HCT116 (cell line): ENCODE results near the gene CDK2AP2. TPM values are rescaled to one million over a fixed set of nuclear protein-coding genes. Genes with fewer than 3 reads are reported as not detected.
"Not testable (repeated sequence)": the region's sequence is repeated elsewhere in the genome, so short reads cannot be mapped to it uniquely, and the experiment has no call there.

Experiments
- ATAC-seq: fragments of 200-7000 bp; cut with Tn5 transposase; 2 replicates; pipeline ENCODE4 v1.9.1; 2020; ENCODE audit warnings: mild to moderate bottlenecking, moderate library complexity
- BruUV-seq: library from RNA; stranded (reverse); fragments of 400-500 nt; replicated peaks from 2 replicates; lab custom pipeline; 2021; lab: Mats Ljungman, UMichigan
- CTCF ChIA-PET: fragments of 300-600 bp; sonication (Branson Sonifier 250); formaldehyde crosslinking; loops from one replicate; lab custom pipeline; 2021; ENCODE audit warnings: antibody characterized with exemption; lab: Charles Lee
- POLR2A ChIA-PET: fragments of 300-600, 350-600 bp; sonication (Branson Sonifier 250); formaldehyde crosslinking; loops from one replicate; lab custom pipeline; 2021; ENCODE audit warnings: antibody characterized with exemption; lab: Charles Lee
- RAD21 ChIA-PET, 2 experiments: fragments of 300-600 bp; sonication (Branson Sonifier 250); formaldehyde crosslinking; loops; one replicate each; lab custom pipeline; 2023; ENCODE audit warnings: low total read pairs in 2 of 2; ENCODE audit not compliant: uncharacterized antibody in 2 of 2, unreplicated experiment in 2 of 2, low non-redundant PET in 1 of 2; lab: Charles Lee
- DNase-seq: peaks from one replicate; pipeline ENCODE4 v3.0.0-alpha.2; 2010; ENCODE audit warnings: low read depth, low spot score
- H2AFZ ChIP-seq: fragments of 200-600 bp; shearing (Covaris generic), sonication (generic); 2 replicates; pipeline ENCODE4 v1.6.1; 2017; ENCODE audit warnings: low read depth, mixed run types, mixed read lengths, antibody characterized with exemption, low read length; ENCODE audit not compliant: poor library complexity, severe bottlenecking
- H3K27ac ChIP-seq: 2 replicates; pipeline ENCODE4 v1.5.1; 2012; ENCODE audit warnings: low read depth, low read length
- H3K27me3 ChIP-seq: fragments of 200-600 bp; sonication (generic); 2 replicates; pipeline ENCODE4 v1.6.1; 2016; ENCODE audit warnings: mixed run types, low read length, mixed read lengths; ENCODE audit not compliant: insufficient read depth
- H3K36me3 ChIP-seq, 2 experiments: fragments of 200-500 bp in 1 of 2; fragments of 200-600 bp in 1 of 2; sonication (Bioruptor generic) in 1 of 2; sonication (generic) in 1 of 2; 2 replicates each; pipeline versions ENCODE4 v1.5.1 to v1.6.1; 2014 to 2016; ENCODE audit warnings: low read length in 2 of 2, inconsistent platforms in 1 of 2, mixed read lengths in 1 of 2, mixed run types in 1 of 2; ENCODE audit not compliant: insufficient read depth in 2 of 2, control insufficient read depth in 1 of 2
- H3K4me1 ChIP-seq, 2 experiments: fragments of 200-600 bp in 1 of 2; sonication (generic) in 1 of 2; 2 replicates each; pipeline versions ENCODE4 v1.5.1 to v1.6.1; 2012 to 2017; ENCODE audit warnings: low read length in 2 of 2, inconsistent platforms in 1 of 2, mild to moderate bottlenecking in 1 of 2, mixed read lengths in 1 of 2, mixed run types in 1 of 2, moderate library complexity in 1 of 2; ENCODE audit not compliant: insufficient read depth in 2 of 2, control insufficient read depth in 1 of 2
- H3K4me2 ChIP-seq: fragments of 200-600 bp; sonication (generic); 2 replicates; pipeline ENCODE4 v1.6.1; 2017; ENCODE audit warnings: mixed run types, low read length, mixed read lengths
- H3K4me3 ChIP-seq, 2 experiments: fragments of 200-600 bp in 1 of 2; sonication (generic) in 1 of 2; replicated peaks in 1 of 2; 2 replicates each; pipeline ENCODE4 v1.5.1; 2011 to 2016; ENCODE audit warnings: low read length in 2 of 2, control low read depth in 1 of 2, low read depth in 1 of 2, mild to moderate bottlenecking in 1 of 2, mixed read lengths in 1 of 2, mixed run types in 1 of 2
- H3K79me2 ChIP-seq: fragments of 200-600 bp; sonication (generic); 2 replicates; pipeline ENCODE4 v1.6.1; 2017; ENCODE audit warnings: mild to moderate bottlenecking, mixed run types, low read length, moderate library complexity, mixed read lengths; ENCODE audit not compliant: insufficient read depth
- H3K9ac ChIP-seq: fragments of 200-600 bp; sonication (generic); 2 replicates; pipeline ENCODE4 v1.6.1; 2016; ENCODE audit warnings: low read length, mixed read lengths
- H3K9me2 ChIP-seq: fragments of 200-600 bp; sonication (generic), shearing (Covaris generic); 2 replicates; pipeline ENCODE4 v1.6.1; 2017; ENCODE audit warnings: mixed run types, mild to moderate bottlenecking, moderate library complexity; ENCODE audit not compliant: insufficient read depth
- H3K9me3 ChIP-seq, 2 experiments: fragments of 200-500 bp in 1 of 2; fragments of 200-600 bp in 1 of 2; sonication (Bioruptor generic) in 1 of 2; sonication (generic) in 1 of 2; 2 replicates each; pipeline ENCODE4 v1.6.1; 2014 to 2017; ENCODE audit warnings: low read length in 2 of 2, mixed read lengths in 2 of 2, inconsistent platforms in 1 of 2, low read depth in 1 of 2, mild to moderate bottlenecking in 1 of 2, mixed run types in 1 of 2, moderate library complexity in 1 of 2; ENCODE audit not compliant: control insufficient read depth in 1 of 2, insufficient read depth in 1 of 2
- H4K20me1 ChIP-seq: fragments of 200-600 bp; sonication (generic), shearing (Covaris generic); 2 replicates; pipeline ENCODE4 v1.6.1; 2017; ENCODE audit warnings: mixed run types, mild to moderate bottlenecking, moderate library complexity; ENCODE audit not compliant: insufficient read depth
- EZH2phosphoT487 ChIP-seq: fragments of 200-600 bp; IDR thresholded peaks from 2 replicates; pipeline ENCODE4 v1.6.1; 2018; ENCODE audit warnings: antibody characterized with exemption, borderline replicate concordance
- FOSL1 ChIP-seq: IDR thresholded peaks from 2 replicates; pipeline ENCODE4 v1.6.1; 2012; ENCODE audit warnings: low read depth
- POLR2AphosphoS5 ChIP-seq: IDR thresholded peaks from 2 replicates; pipeline ENCODE4 v1.6.1; 2011; ENCODE audit warnings: mild to moderate bottlenecking, low read depth, low read length, moderate library complexity
- RAD21 ChIP-seq: IDR thresholded peaks from 2 replicates; pipeline ENCODE4 v1.6.1; 2012; ENCODE audit warnings: low read depth, mild to moderate bottlenecking
- intact Hi-C: fragments of 100-400 bp; cut with micrococcal nuclease; formaldehyde crosslinking; loops from 2 replicates; pipeline ENCODE4 v1.10.0; 2022
- total RNA-seq: library from RNA; stranded (reverse); gene quantifications from one replicate; pipeline ENCODE4 v1.2.1, GENCODE V29; 2021; ENCODE audit not compliant: unreplicated experiment
- TF ChIP-seq, protein P1 (sequence below), 3 experiments: fragments of 200-600 bp in 1 of 3; sonication (generic) in 1 of 3; IDR thresholded peaks in 2 of 3; conservative IDR thresholded peaks in 1 of 3; 2 replicates each; pipeline ENCODE4 v1.5.1; 2012 to 2017; ENCODE audit warnings: low read depth in 2 of 3, low read length in 2 of 3, antibody characterized with exemption in 1 of 3, borderline replicate concordance in 1 of 3, control low read depth in 1 of 3, mild to moderate bottlenecking in 1 of 3, mixed read lengths in 1 of 3, mixed run types in 1 of 3, moderate library complexity in 1 of 3; ENCODE audit not compliant: insufficient read depth in 1 of 3

CDK2AP2 gene
- total RNA-seq, 1 experiment from 2014 or later = 53.6 TPM

DNA sequence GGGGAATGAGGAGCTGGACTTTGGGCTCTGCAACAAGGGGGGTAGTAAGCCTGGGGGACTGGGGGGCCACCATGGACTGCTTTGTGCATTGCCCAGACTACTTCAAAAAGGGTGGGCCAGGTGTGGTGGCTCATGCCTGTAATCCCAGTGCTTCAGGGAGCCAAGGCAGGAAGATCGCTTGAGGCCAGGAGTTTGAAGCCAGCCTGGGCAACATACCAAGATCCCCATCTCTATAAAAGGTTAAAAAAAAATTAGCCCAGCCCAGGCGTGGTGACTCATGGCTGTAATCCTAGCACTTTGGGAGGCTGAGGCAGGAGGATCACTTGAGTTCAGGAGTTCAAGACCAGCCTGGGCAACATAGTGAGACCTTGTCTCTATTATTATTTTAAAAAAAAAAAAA, 42.4 kb downstream of the CDK2AP2 start:
- not testable (repeated sequence) for H3K9me2 ChIP-seq, H3K36me3 ChIP-seq, BruUV-seq, H3K27me3 ChIP-seq, ATAC-seq
- H3K27ac ChIP-seq = peak overlapping the region; percentile 98
- H3K4me3 ChIP-seq = peak overlapping the region; percentile 87 to 96
- peak; percentile 51; the same call in 1 of the 2 replicates for TF ChIP-seq POLR2AphosphoS5
- TF ChIP-seq, all 23 proteins: peak for 1; not testable (repeated sequence) for 22
- ChIA-PET RAD21 (interaction anchor here in 1 of 2 experiments (0.6 kb wide), 1 partner anchor 74 kb away, joined by 3 read pairs; the partner anchor contains the start of gene RAD9A), POLR2A (interaction anchor here (1.0 kb wide), 1 partner anchor 8 kb away, joined by 3 read pairs; no protein-coding TSS in a partner anchor)
- H3K9me3 ChIP-seq, CTCF ChIA-PET, H4K20me1 ChIP-seq, DNase-seq, H2AFZ ChIP-seq: not testable (repeated sequence)
- peaks cover 35 to 59% of the 10 kb centered on the region in 2 experiments for H3K4me1 ChIP-seq
- peaks cover 15% of the 10 kb centered on the region; the same call in 1 of the 2 replicates for H3K79me2 ChIP-seq
- intact Hi-C loops = loop anchor here (2.0 to 5.0 kb wide), 2 partner anchors 37 to 113 kb away; partner anchors contain the start of genes POLD4 and RPS6KB2
- H3K4me2 ChIP-seq = peak overlapping the region; percentile 100
- peak overlapping the region; percentile 97 for H3K9ac ChIP-seq

DNA sequence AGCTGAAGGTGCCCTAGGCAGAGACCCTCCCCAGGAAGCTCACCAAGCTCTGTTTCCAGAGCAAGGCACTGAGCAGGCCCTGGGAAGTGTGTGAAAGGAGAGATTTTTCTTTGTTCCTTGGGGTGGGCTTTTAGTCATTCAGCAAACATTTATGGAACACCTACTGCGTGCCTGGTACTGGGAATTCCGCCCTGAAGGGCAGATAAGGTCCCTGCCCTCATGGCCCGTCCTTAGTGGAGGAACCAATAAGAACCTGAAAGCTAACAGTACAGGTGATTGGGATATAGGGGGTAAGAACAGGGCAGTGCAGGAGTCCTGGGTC, 42.8 kb downstream of the CDK2AP2 start:
- no peaks in the 10 kb centered on the region for H3K9me3 ChIP-seq
- peak overlapping the region; percentile 87 to 96 for H3K4me3 ChIP-seq
- peaks cover 15% of the 10 kb centered on the region; the same call in 1 of the 2 replicates for H3K79me2 ChIP-seq
- H3K4me1 ChIP-seq = peaks cover 35 to 59% of the 10 kb centered on the region in 2 experiments
- CTCF ChIA-PET = no interaction called here
- ATAC-seq = peak; percentile 4
- POLR2A ChIA-PET = no interaction called here
- H2AFZ ChIP-seq = no peak overlapping the region
- TF ChIP-seq, protein P1, sequence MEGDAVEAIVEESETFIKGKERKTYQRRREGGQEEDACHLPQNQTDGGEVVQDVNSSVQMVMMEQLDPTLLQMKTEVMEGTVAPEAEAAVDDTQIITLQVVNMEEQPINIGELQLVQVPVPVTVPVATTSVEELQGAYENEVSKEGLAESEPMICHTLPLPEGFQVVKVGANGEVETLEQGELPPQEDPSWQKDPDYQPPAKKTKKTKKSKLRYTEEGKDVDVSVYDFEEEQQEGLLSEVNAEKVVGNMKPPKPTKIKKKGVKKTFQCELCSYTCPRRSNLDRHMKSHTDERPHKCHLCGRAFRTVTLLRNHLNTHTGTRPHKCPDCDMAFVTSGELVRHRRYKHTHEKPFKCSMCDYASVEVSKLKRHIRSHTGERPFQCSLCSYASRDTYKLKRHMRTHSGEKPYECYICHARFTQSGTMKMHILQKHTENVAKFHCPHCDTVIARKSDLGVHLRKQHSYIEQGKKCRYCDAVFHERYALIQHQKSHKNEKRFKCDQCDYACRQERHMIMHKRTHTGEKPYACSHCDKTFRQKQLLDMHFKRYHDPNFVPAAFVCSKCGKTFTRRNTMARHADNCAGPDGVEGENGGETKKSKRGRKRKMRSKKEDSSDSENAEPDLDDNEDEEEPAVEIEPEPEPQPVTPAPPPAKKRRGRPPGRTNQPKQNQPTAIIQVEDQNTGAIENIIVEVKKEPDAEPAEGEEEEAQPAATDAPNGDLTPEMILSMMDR (IDR thresholded peaks at IDR 0.05 in 2 of 3, conservative IDR thresholded peaks at IDR 0.05 in 1 of 3; ENCODE audit: borderline replicate concordance in 1 of 3, insufficient read depth in 1 of 3, low read depth in 2 of 3, low read length in 2 of 3) = no peak
- TF ChIP-seq EZH2phosphoT487 (no peak), FOSL1 (no peak), POLR2AphosphoS5 (no peak), RAD21 (no peak)
- RAD21 ChIA-PET = interaction anchor here in 1 of 2 experiments (0.6 kb wide), 1 partner anchor 73 kb away, joined by 3 read pairs; the partner anchor contains the start of gene RAD9A
- H3K9ac ChIP-seq = peak overlapping the region; percentile 97
- no peaks in the 10 kb centered on the region for H3K36me3 ChIP-seq
- peak overlapping the region; percentile 98 for H3K27ac ChIP-seq
- peak overlapping the region; percentile 100 for H3K4me2 ChIP-seq
- H4K20me1 ChIP-seq = no peaks in the 10 kb centered on the region
- no peaks in the 10 kb centered on the region for H3K27me3 ChIP-seq
- no peak for DNase-seq
- no TSS peak for BruUV-seq
- H3K9me2 ChIP-seq = no peaks in the 10 kb centered on the region
- intact Hi-C loops = loop anchor here (2.0 to 5.0 kb wide), 2 partner anchors 36 to 113 kb away; partner anchors contain the start of genes POLD4 and RPS6KB2
